GM18520 (cell line): ENCODE results near the gene RTKN2.

Source experiments
- ATAC-seq: cut with Tn5 transposase; IDR thresholded peaks from one replicate; pipeline ENCODE4 v1.9.1; 2021; ENCODE audit not compliant: unreplicated experiment

RTKN2 gene

GRCh38 chr10:62231371-62231770 is 37.3 kb downstream of the RTKN2 start:
- no peak for ATAC-seq

GRCh38 chr10:62230344-62231121 is 38.1 kb downstream of the RTKN2 start:
- ATAC-seq, result no peak

GRCh38 chr10:62225362-62225761 is 43.3 kb downstream of the RTKN2 start:
- ATAC-seq, result no peak

GRCh38 chr10:62224606-62225005 is 44.0 kb downstream of the RTKN2 start:
- no peak for ATAC-seq

- no peak for ATAC-seq
These were observed 51.0 kb downstream of the RTKN2 start for GRCh38 chr10:62217683-62218082.

- no peak for ATAC-seq
These were observed 54.2 kb downstream of the RTKN2 start for GRCh38 chr10:62214364-62214874.

GRCh38 chr10:62205750-62206399 is 62.8 kb downstream of the RTKN2 start:
- no peak for ATAC-seq

- peak; percentile 94 for ATAC-seq
These were observed 69.1 kb downstream of the RTKN2 start for GRCh38 chr10:62199584-62199983.

GRCh38 chr10:62196528-62196927 is 72.1 kb downstream of the RTKN2 start:
- ATAC-seq, result no peak

GRCh38 chr10:62195675-62195926 is 73.0 kb downstream of the RTKN2 start:
- ATAC-seq, result no peak

GRCh38 chr10:62194924-62195674 is 73.5 kb downstream of the RTKN2 start:
- no peak for ATAC-seq

GRCh38 chr10:62193479-62193878 is 75.2 kb downstream of the RTKN2 start:
- no peak for ATAC-seq

GRCh38 chr10:62189131-62189530 is 79.5 kb downstream of the RTKN2 start:
- ATAC-seq, result no peak

- ATAC-seq, result no peak
These were observed 80.5 kb downstream of the RTKN2 start for GRCh38 chr10:62188021-62188616.

GRCh38 chr10:62186999-62187675 is 81.5 kb downstream of the RTKN2 start:
- ATAC-seq, result no peak

GRCh38 chr10:62185919-62186692 is 82.5 kb downstream of the RTKN2 start:
- ATAC-seq, result no peak

- no peak for ATAC-seq
These were observed 84.5 kb downstream of the RTKN2 start for GRCh38 chr10:62183857-62184795.

- ATAC-seq, result peak; percentile 75
These were observed 85.2 kb downstream of the RTKN2 start for GRCh38 chr10:62183442-62183841.

GRCh38 chr10:62182595-62182994 is 86.0 kb downstream of the RTKN2 start:
- no peak for ATAC-seq
